GM11168 (cell line): ENCODE measurements around the gene DHX8.

ENCODE experiments used
- in situ Hi-C: fragments of 300-500 bp; cut with MboI; formaldehyde crosslinking; loops from one replicate; pipeline ENCODE4 v1.12.0; 2022; ENCODE audit warnings: low sequenced_read_pairs; ENCODE audit not compliant: unreplicated experiment

Gene DHX8

GRCh38 chr17:43517615-43518386, 34.0 kb downstream of the DHX8 start:
- in situ Hi-C loops = no loop called here

- in situ Hi-C loops = no loop called here
Measured at GRCh38 chr17:43521389-43521788, 37.6 kb downstream of the DHX8 start.

- in situ Hi-C loops = no loop called here
Measured at GRCh38 chr17:43524945-43525575, 41.3 kb downstream of the DHX8 start.

- in situ Hi-C loops = no loop called here
Measured at GRCh38 chr17:43526886-43527648, 43.3 kb downstream of the DHX8 start.

DNA sequence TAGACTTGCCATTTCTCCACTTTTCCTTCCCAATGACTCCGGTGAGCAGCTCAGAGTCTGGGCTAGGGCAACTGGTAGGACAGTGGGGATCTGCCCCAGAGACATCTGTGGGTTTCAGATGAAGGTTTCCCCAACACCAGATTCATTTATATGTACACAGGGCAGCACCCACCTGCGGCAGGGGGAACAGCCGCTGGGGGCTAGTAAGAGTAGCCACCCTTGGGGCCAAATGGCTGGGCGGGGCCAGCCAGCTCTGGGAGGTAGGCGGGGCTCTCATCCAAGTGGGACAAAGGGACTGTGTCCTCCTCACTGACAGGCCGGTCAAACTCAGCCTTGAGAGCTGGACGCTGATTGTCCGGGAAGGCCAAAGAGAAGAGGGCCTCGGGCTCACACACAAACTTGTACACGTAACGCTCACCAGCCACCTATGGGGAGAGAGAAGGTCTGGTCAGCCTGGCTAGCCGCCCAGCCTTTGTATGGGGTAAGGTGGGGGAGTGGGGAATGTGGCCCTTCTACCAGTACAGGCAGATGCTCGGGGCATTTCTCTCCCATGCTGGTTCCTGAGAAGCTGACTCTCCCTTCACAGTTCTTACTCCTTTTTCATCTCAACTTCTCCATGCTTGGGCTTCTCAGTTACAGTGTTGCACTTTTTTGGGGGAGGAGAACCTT, 44.7 kb downstream of the DHX8 start:
- in situ Hi-C loops = no loop called here

DNA sequence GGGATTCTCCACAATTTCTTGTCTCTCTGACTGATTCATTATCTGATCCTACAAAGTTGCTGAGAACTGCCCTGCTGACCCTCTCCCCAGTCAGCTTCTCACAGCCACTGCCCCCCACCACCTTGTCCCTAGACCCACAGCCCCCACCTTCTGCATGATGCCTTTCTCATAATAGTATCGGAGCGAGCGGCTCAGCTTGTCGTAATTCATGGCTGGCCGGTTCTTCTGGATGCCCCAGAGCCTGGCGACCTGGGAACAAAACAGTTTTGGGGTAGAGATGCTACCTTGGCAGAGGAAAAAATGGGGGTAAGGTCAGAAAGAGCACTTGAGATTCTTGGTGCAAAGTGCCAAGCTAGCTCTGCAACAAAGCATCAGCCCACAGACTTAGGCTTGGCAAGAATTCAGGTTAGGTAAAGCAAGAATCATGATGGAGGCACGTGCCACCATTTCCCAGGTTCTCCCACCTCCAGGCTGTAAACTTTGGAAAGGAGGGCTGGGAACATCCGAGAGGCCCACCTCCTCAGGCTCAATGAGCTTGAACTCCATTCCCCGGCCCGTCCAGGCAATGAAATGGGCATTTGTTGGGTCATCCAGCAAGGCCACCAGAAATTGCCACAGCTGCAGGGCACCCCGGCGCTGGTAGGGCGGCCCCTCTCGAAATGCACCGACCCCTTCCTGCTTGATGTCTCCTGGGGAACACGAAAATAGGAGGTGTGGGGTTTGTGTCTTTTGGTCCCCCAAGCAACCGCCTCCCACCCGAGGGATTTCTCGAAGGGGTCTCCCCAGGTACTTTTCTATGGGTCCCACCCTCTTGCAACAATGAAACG, 45.4 kb downstream of the DHX8 start:
- in situ Hi-C loops = no loop called here

DNA sequence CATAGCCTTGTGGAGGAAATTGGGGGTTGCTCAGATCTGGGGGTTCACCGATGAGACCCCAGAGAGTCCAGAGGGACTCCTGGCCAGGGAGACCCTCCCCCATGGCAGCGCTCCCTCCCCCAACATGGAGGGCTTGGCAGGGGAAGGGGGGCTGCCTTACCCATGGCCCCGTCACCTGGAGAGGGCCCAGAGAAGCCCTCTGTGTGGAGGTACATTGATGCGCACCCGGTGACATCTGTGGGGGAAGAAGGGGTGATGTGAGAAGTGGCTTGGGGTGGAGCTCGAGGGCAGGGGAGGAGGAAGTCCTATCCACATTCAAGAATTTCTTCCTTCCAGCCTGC, 46.1 kb downstream of the DHX8 start:
- in situ Hi-C loops = no loop called here

GRCh38 chr17:43530288-43531081, 46.7 kb downstream of the DHX8 start:
- in situ Hi-C loops = no loop called here

DNA sequence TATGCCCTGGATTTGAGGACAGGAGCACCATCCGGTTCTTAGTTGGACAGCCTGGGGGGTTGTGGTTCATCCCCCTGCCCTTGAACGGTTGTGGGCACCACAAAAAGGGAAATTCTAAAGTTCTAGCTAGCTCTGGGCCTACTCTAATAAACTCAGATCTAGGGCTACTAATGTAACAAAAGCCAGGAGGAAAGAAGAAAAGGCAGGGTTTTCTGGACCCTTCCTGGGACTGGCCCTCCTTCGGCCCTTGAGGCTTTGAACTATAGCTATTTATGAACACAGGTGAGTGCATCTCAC, 47.3 kb downstream of the DHX8 start:
- in situ Hi-C loops = no loop called here

DNA sequence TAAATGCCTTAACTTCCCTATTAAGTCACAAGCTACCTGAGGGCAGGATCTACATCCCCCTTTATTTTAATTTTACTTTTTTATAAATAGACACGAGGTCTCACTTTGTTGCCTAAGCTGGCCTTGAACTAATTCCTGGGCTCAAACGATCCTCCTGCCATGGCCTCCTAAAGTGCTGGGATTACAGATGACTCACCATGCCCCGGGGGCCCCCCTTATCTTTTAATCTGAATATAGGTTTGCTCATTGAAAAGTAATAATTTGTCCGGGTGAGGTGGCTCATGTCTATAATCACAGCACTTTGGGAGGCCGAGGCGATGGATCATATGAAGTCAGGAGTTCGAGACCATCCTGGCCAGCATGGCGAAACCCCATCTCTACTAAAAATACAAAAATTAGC, 48.2 kb downstream of the DHX8 start:
- in situ Hi-C loops = no loop called here

GRCh38 chr17:43532581-43532980, 48.8 kb downstream of the DHX8 start:
- in situ Hi-C loops = no loop called here

DNA sequence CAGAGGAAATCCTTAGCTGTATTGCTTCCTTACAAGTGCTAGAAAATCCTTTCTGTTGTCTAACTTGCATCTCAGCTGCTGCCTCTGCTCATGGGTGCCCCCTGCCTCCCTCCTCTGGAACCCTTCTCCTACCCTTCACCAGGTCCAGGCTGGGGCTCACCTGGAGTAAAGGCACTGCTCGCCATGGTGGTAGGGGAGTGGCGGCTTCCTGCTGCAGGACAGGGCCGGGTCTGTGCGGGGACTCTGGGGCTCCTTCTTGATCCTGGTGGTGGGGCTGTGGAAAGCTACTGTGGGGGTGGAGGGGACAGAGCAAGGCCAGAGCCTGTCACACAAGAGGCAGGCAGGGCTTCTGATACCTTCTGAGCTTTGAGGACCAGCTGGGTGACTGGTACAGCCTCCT, 49.9 kb downstream of the DHX8 start:
- in situ Hi-C loops = no loop called here

DNA sequence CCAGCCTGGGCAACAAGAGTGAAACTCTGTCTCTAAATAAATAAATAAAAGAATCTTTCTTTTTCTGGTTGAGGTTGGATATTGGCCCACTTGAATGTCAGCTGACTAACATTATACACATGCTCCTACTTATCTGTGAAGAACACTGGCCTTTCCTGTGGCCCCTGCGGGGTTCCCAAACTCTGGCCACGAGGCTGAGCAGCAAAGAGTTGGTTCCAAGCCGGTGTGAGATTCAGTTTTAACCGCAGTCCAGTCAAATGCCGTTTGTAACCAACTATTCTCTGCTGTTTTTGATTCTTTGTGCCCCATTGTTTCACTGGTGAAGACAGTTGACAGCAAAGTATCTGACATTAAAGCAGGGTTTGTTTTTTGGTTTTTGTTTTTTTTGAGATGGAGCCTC, 51.1 kb downstream of the DHX8 start:
- in situ Hi-C loops = no loop called here

DNA sequence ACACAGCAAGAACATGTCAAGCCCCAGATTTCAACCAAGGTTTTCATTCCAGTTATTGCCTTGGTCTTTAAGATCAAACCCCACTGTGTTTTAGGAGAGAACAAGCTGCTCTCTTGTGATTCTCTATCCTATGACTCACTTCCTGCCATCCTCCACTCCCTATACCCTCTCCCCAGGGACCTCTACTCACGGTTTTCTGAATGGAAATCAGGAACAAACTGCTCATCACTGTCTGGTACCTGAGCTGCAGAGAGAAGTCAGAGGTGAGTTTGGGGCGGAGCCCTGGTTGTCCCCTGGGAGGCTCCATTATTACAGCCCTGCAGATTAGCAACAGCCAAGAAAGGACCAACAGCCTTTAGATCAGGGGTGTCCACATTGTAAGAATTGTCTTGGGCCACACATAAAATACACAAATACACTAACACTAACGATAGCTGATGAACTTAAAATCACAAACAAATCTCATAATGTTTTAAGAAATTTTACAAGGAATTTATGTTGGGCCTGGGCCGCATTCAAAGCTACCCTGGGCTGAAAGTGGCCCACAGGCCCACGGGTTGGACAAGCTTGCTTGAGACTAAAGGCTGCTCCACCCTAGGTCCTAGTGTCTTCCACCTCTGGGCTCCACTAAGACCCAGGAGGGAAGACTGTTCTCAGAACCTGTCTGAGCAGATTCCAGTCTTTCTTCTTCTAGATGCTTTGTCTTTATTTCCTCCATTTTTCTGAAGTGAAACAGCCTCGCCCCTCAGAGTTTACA, 52.6 kb downstream of the DHX8 start:
- in situ Hi-C loops = no loop called here

DNA sequence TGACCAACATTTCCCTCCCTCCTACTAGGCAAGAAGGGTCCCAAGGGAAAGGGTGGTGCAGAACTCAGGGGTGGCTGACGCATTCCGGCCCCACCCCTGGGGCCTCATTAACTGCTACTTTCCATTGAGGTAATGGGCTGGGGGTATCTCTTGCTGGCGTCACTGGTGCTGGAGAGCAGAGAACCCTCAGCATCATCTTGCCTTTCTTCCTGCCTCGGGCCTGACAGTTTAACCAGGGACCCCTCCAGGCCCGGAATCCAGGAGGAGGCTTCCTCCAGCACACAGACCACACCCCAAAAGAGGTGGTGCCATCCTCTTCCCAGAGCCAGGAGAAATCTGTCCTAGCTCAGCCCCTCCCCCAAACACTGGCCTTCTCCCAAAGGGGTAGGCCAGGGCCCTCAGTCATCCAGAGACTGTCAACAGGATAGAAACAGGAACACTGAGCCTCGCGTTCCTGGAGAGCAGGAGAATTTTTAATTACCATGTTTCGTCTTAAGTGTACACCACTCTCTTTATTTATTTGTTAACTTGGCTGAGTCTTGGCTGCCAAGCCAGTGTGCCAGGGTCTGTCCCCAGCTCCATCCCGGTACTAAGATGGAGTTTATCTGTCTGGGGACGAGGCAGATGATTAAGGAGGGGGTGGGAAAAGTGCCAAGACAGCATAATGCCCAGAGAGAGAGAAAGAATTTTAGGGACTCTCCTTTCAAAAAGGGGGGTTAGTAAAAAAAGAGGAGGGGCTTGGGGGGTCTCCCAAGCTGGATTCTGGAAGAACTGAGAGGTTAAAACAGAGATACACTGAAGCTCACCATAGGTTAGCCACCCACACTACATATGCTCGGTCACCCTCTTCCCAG, 57.3 kb downstream of the DHX8 start:
- in situ Hi-C loops = no loop called here

DNA sequence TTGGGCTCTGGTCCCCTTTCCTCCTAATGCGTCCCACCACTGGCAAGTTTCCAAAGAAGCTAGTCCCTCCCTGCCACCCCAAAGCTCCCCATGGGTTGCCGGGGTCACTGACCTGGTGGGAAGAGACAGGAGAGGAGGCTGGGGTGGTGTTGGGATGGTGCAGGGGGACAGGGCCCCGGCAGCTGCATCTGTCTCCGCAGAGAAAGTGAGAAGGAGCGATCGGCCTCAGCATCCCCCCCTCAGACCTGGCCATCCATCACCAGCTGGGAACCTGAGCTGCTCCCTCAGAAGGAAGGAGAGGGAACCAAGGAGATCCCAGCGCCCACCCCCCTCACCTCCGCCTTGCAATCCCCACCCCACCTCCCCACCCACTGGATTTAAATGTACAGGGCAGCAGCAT, 59.1 kb downstream of the DHX8 start:
- in situ Hi-C loops = no loop called here

DNA sequence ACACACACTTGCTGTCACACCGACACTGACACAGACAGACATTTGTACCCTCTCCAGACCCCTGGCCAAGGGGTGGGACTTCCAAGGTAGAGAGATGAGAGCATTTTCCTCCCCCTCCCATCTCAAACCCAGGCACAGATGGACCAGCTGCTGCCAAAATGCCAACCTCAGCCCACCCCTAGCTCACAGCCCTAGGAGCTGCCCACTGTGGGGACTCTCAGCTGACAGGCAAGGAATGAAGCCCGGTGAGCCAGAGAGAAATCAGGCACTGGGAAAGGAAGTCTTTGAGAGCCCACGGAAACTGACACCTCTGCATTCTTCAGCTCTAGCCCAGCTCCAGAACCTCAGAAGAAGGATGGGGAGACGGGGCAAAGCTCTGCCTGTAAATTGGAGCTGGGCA, 59.5 kb downstream of the DHX8 start:
- in situ Hi-C loops = no loop called here
